Measurements from ENCODE around the gene C9orf78. TPM values are rescaled to one million over a fixed set of nuclear protein-coding genes. Genes with fewer than 3 reads are reported as not detected.
A peak's percentile ranks its signal among the peaks of the same experiment; 100 is the strongest.

Gene C9orf78
- total and polyA plus RNA-seq, 3 experiments from 2014 or later: 71.4 to 249 (median 76.4) TPM

DNA sequence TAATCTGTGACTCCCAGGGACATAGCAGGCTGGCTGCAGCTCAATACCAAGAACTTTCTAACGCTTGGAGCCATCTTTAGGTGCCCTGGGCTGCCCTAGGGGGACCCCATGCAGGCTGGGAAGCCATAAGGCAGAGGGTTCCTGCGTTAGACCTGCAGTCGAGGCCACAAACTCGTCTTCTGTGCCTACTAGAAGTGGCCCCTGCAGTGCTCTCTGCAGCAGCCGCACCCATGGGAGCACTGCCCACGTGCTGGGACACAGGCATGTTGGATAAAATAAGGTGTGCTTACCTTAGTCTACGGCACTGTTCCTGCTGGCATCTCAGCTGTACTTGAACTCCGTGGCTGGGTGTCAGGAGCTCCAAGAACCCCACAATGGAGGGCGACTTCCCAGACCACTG is 22.7 kb downstream of the C9orf78 start:
- peaks cover 15 to 42% (median 34%) of the 10 kb centered on the region in 3 donors for H3K4me1 Mint-ChIP-seq
- H3K27me3 Mint-ChIP-seq: no peaks in the 10 kb centered on the region
- Histone ChIP-seq H3K27me3 (ENCODE audit: insufficient read depth, low read length, poor library complexity, severe bottlenecking) (no peaks in the 10 kb centered on the region), H3K9me3 (ENCODE audit: low read length) (no peaks in the 10 kb centered on the region), H3K27ac (ENCODE audit: low read depth, low read length) (no peak overlapping the region), H3K4me3 (ENCODE audit: low read length) (no peak overlapping the region), H3K4me1 (ENCODE audit: insufficient read depth, low read length) (no peaks in the 10 kb centered on the region), H3K36me3 (ENCODE audit: insufficient read depth, low read length) (peaks cover 36% of the 10 kb centered on the region)
- POLR2A ChIA-PET: interaction anchor here (0.9 kb wide), 1 partner anchor 11 kb away, joined by 4 read pairs; no protein-coding TSS in a partner anchor
- H3K27ac Mint-ChIP-seq: peak overlapping the region in 3 of 8 donors; percentile 0 to 57 (median 52)
- peaks cover 6 to 90% (median 9%) of the 10 kb centered on the region in 3 donors for H3K36me3 Mint-ChIP-seq
- DNase-seq: no peak
- CTCF ChIA-PET: no interaction called here
- no peaks in the 10 kb centered on the region for H3K9me3 Mint-ChIP-seq
- H3K4me3 Mint-ChIP-seq: no peak overlapping the region

DNA sequence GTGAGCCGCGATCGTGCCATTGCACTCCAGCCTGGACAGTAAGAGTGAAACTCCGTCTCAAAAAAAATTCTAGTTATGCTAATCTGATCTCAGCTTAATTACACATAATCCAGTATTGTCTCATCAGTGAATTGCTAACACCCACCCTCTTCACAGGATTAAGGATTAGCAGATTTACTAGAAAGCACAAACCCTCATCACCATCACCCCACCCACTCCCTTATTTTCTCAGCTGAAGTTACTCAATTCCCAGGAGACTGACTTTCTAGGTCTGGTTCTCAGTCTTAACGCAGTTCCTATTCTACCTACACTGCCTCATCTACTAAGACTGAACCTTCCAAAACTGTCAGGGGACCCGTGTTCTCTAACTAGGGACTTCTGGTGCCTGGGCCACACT is 23.1 kb downstream of the C9orf78 start:
- peak overlapping the region in 7 of 8 donors; percentile 0 to 66 (median 52) for H3K27ac Mint-ChIP-seq
- Histone ChIP-seq H3K4me1 (ENCODE audit: insufficient read depth, low read length) (no peaks in the 10 kb centered on the region), H3K36me3 (ENCODE audit: insufficient read depth, low read length) (peaks cover 40% of the 10 kb centered on the region), H3K4me3 (ENCODE audit: low read length) (no peak overlapping the region), H3K27me3 (ENCODE audit: insufficient read depth, low read length, poor library complexity, severe bottlenecking) (no peaks in the 10 kb centered on the region), H3K9me3 (ENCODE audit: low read length) (no peaks in the 10 kb centered on the region), H3K27ac (ENCODE audit: low read depth, low read length) (no peak overlapping the region)
- no peak overlapping the region for H3K4me3 Mint-ChIP-seq
- peaks cover 8 to 90% (median 11%) of the 10 kb centered on the region in 3 donors for H3K36me3 Mint-ChIP-seq
- DNase-seq: no peak
- H3K27me3 Mint-ChIP-seq: no peaks in the 10 kb centered on the region
- no peaks in the 10 kb centered on the region for H3K9me3 Mint-ChIP-seq
- ChIA-PET CTCF (no interaction called here), POLR2A (interaction anchor here (0.9 kb wide), 1 partner anchor 11 kb away, joined by 4 read pairs; no protein-coding TSS in a partner anchor)
- peaks cover 17 to 46% (median 36%) of the 10 kb centered on the region in 3 donors for H3K4me1 Mint-ChIP-seq

DNA sequence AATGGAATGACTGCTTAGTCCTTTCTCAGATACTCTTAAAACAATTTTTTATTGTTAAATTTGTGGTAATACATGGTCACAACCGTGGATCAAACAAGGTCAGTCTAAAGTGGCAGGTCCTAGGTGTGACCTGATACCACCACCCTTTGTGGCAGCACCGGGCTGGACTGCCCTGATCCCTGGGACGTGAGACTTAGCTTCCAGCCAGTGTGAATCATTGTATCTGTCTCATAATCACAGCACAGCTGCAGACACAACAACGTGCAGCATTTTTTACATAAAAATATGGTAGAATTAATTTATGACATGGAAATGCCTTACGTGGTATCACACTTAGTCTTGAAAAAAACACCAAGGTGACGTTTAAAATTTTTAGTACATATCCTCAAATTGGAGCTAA is 24.3 kb downstream of the C9orf78 start:
- peak overlapping the region in 1 of 7 donors; percentile 21 for H3K4me3 Mint-ChIP-seq
- no peaks in the 10 kb centered on the region for H3K27me3 Mint-ChIP-seq
- peaks cover 17 to 48% (median 36%) of the 10 kb centered on the region in 3 donors for H3K4me1 Mint-ChIP-seq
- DNase-seq: no peak
- Histone ChIP-seq H3K27me3 (ENCODE audit: insufficient read depth, low read length, poor library complexity, severe bottlenecking) (no peaks in the 10 kb centered on the region), H3K27ac (ENCODE audit: low read depth, low read length) (no peak overlapping the region), H3K36me3 (ENCODE audit: insufficient read depth, low read length) (peaks cover 30% of the 10 kb centered on the region), H3K4me1 (ENCODE audit: insufficient read depth, low read length) (peaks cover under 1% of the 10 kb centered on the region), H3K9me3 (ENCODE audit: low read length) (no peaks in the 10 kb centered on the region), H3K4me3 (ENCODE audit: low read length) (no peak overlapping the region)
- no peaks in the 10 kb centered on the region for H3K9me3 Mint-ChIP-seq
- H3K36me3 Mint-ChIP-seq: peaks cover 9 to 90% (median 12%) of the 10 kb centered on the region in 3 donors
- peak overlapping the region in 1 of 8 donors; percentile 29 for H3K27ac Mint-ChIP-seq
- POLR2A ChIA-PET: interaction anchor here (0.7 kb wide), 1 partner anchor 58 kb away, joined by 5 read pairs; no protein-coding TSS in a partner anchor
- CTCF ChIA-PET: interaction anchor here (1.2 to 1.6 kb wide), 2 partner anchors 72 to 672 kb away, joined by 3 to 4 read pairs; no protein-coding TSS in a partner anchor

DNA sequence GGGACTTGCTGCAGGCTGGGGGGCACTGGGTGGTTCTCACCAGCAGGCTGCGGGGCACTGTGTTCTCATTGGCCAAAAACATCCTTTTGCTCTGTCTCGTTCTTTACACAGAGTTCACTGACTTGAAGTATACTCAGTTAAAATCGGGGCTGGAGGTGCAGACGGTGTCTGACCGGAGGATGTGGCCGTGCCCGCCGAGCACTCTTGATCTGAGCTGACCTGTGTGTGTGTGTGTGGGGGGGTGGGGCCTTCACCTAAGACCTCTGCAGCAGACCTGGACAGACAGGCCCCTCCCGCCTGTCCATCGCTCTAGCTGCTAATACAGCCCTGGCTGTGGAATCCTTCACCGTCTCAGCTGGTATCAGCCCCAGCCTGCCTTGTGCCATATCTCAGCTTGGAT is 25.0 kb downstream of the C9orf78 start:
- Mint-ChIP-seq H3K4me3 (peak overlapping the region in 1 of 7 donors; percentile 21), H3K9me3 (no peaks in the 10 kb centered on the region), H3K27me3 (no peaks in the 10 kb centered on the region), H3K36me3 (peaks cover 9 to 86% (median 12%) of the 10 kb centered on the region in 3 donors), H3K4me1 (peaks cover 19 to 52% (median 40%) of the 10 kb centered on the region in 3 donors), H3K27ac (peak overlapping the region in 1 of 8 donors; percentile 4)
- Histone ChIP-seq H3K4me1 (ENCODE audit: insufficient read depth, low read length) (peaks cover 6% of the 10 kb centered on the region), H3K4me3 (ENCODE audit: low read length) (no peak overlapping the region), H3K9me3 (ENCODE audit: low read length) (no peaks in the 10 kb centered on the region), H3K27ac (ENCODE audit: low read depth, low read length) (no peak overlapping the region), H3K27me3 (ENCODE audit: insufficient read depth, low read length, poor library complexity, severe bottlenecking) (no peaks in the 10 kb centered on the region), H3K36me3 (ENCODE audit: insufficient read depth, low read length) (peaks cover 30% of the 10 kb centered on the region)
- ChIA-PET CTCF (interaction anchor here (1.2 to 1.6 kb wide), 2 partner anchors 72 to 671 kb away, joined by 3 to 4 read pairs; no protein-coding TSS in a partner anchor), POLR2A (interaction anchor here (0.5 kb wide), 1 partner anchor 786 kb away, joined by 3 read pairs; no protein-coding TSS in a partner anchor)
- DNase-seq: no peak

DNA sequence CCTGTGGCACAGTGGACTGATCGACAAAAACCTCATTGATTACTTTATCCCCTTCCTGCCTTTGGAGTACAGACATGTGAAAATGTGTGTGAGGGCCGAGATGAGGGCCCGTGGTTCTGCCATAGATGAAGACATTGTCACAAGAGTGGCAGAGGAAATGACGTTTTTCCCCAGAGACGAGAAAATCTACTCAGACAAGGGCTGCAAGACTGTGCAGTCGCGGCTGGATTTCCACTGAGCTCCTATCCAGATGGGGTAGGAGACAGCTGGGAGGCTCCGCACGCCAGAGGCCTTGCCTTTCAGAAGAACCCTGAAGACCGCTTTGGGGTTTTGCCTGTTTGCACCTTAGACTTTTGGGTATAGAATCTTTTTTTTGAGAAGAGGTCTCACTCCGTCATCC is 25.7 kb downstream of the C9orf78 start:
- H3K9me3 Mint-ChIP-seq: no peaks in the 10 kb centered on the region
- H3K27me3 ChIP-seq (ENCODE audit: insufficient read depth, low read length, poor library complexity, severe bottlenecking): no peaks in the 10 kb centered on the region
- no peak overlapping the region for H3K4me3 ChIP-seq (ENCODE audit: low read length)
- no peak overlapping the region for H3K27ac ChIP-seq (ENCODE audit: low read depth, low read length)
- H3K9me3 ChIP-seq (ENCODE audit: low read length): no peaks in the 10 kb centered on the region
- DNase-seq: peak in 1 of 5 donors; percentile 6
- ChIA-PET POLR2A (no interaction called here), CTCF (no interaction called here)
- peaks cover 9 to 79% (median 12%) of the 10 kb centered on the region in 3 donors for H3K36me3 Mint-ChIP-seq
- peaks cover 8% of the 10 kb centered on the region for H3K4me1 ChIP-seq (ENCODE audit: insufficient read depth, low read length)
- H3K36me3 ChIP-seq (ENCODE audit: insufficient read depth, low read length): peaks cover 30% of the 10 kb centered on the region
- no peak overlapping the region for H3K4me3 Mint-ChIP-seq
- H3K27me3 Mint-ChIP-seq: no peaks in the 10 kb centered on the region
- peaks cover 21 to 53% (median 42%) of the 10 kb centered on the region in 3 donors for H3K4me1 Mint-ChIP-seq
- H3K27ac Mint-ChIP-seq: peak overlapping the region in 1 of 8 donors; percentile 38

DNA sequence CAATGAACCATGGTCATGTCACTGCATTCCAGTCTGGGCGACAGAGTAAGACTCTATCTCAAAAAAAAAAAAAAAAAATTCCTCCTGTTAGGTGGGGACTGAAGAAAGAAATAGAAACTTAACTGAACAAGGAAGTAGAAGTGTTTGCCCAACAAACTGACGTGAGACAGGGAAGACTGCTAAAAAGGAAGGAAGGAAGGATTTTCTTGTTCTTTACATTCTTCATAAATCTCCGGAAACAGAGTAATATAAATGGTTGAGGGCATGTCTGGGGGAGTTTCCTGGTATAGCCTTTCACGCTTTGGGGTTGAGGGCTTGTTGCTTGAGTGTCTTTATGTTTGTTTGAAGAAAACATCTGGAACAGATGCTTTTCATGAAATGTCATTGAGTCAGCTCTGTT is 29.0 kb downstream of the C9orf78 start:
- Mint-ChIP-seq H3K9me3 (no peaks in the 10 kb centered on the region), H3K27me3 (no peaks in the 10 kb centered on the region), H3K4me3 (peak overlapping the region in 5 of 7 donors; percentile 10 to 76 (median 70)), H3K4me1 (peaks cover 25 to 53% (median 42%) of the 10 kb centered on the region in 3 donors), H3K27ac (peak overlapping the region; percentile 52 to 92 (median 74)), H3K36me3 (peaks cover 9 to 62% (median 12%) of the 10 kb centered on the region in 3 donors)
- peaks cover 23% of the 10 kb centered on the region for H3K36me3 ChIP-seq (ENCODE audit: insufficient read depth, low read length)
- H3K27ac ChIP-seq (ENCODE audit: low read depth, low read length): no peak overlapping the region
- POLR2A ChIA-PET: no interaction called here
- peaks cover 17% of the 10 kb centered on the region for H3K4me1 ChIP-seq (ENCODE audit: insufficient read depth, low read length)
- H3K27me3 ChIP-seq (ENCODE audit: insufficient read depth, low read length, poor library complexity, severe bottlenecking): no peaks in the 10 kb centered on the region
- DNase-seq: no peak
- no peaks in the 10 kb centered on the region for H3K9me3 ChIP-seq (ENCODE audit: low read length)
- CTCF ChIA-PET: no interaction called here
- no peak overlapping the region for H3K4me3 ChIP-seq (ENCODE audit: low read length)

DNA sequence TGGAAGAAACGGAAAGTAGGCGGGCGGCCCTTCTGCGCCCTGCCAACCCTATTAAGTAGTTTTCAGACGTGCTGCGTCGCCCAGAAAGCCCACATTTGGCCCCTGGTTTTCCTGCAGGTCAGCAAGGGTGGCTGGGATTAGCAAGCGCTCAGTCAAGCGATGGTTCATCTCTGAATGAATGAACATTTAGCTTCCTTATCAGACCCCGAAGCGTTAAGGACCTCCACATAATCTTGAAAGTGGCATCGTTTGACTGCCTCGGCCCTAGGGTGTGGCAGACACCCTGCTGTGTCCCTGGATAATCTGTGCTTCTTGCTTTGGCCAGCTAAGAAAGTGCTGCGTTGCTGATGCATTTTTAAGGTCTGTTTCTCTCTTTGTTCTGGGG is 31.4 kb downstream of the C9orf78 start:
- POLR2A ChIA-PET: interaction anchor here (0.6 to 1.1 kb wide), 4 partner anchors 32 to 235 kb away, joined by 3 to 6 read pairs (median 4); partner anchors contain the start of genes C9orf78 and USP20
- H3K9me3 ChIP-seq (ENCODE audit: low read length): no peaks in the 10 kb centered on the region
- CTCF ChIA-PET: interaction anchor here (3.0 kb wide), 1 partner anchor 81 kb away, joined by 10 read pairs; no protein-coding TSS in a partner anchor
- H3K27me3 ChIP-seq (ENCODE audit: insufficient read depth, low read length, poor library complexity, severe bottlenecking): no peaks in the 10 kb centered on the region
- no peaks in the 10 kb centered on the region for H3K27me3 Mint-ChIP-seq
- H3K27ac Mint-ChIP-seq: peak overlapping the region; percentile 80 to 95 (median 88)
- H3K36me3 ChIP-seq (ENCODE audit: insufficient read depth, low read length): peaks cover 4% of the 10 kb centered on the region
- H3K4me1 Mint-ChIP-seq: peaks cover 22 to 37% (median 28%) of the 10 kb centered on the region in 3 donors
- DNase-seq: no peak
- H3K9me3 Mint-ChIP-seq: no peaks in the 10 kb centered on the region
- peak overlapping the region; percentile 91 to 99 (median 95) for H3K4me3 Mint-ChIP-seq
- peaks cover 17% of the 10 kb centered on the region for H3K4me1 ChIP-seq (ENCODE audit: insufficient read depth, low read length)
- peaks cover 7 to 38% (median 9%) of the 10 kb centered on the region in 3 donors for H3K36me3 Mint-ChIP-seq
- peak overlapping the region; percentile 72 for H3K4me3 ChIP-seq (ENCODE audit: low read length)
- H3K27ac ChIP-seq (ENCODE audit: low read depth, low read length): peak overlapping the region; percentile 72
